PC-9 (cell line): ENCODE results near the gene SASH1.

Source experiments
- EZH2 ChIP-seq: fragments of 200-600 bp; sonication (generic); IDR thresholded peaks from 2 replicates; pipeline ENCODE4 v1.8.0; 2017; ENCODE audit warnings: antibody characterized with exemption, low read depth
- TF ChIP-seq, protein P1 (sequence below): fragments of 200-600 bp; sonication (generic); conservative IDR thresholded peaks from 2 replicates; pipeline ENCODE4 v1.6.1; 2017; ENCODE audit warnings: mixed run types, antibody characterized with exemption, mild to moderate bottlenecking, moderate library complexity

DNA sequence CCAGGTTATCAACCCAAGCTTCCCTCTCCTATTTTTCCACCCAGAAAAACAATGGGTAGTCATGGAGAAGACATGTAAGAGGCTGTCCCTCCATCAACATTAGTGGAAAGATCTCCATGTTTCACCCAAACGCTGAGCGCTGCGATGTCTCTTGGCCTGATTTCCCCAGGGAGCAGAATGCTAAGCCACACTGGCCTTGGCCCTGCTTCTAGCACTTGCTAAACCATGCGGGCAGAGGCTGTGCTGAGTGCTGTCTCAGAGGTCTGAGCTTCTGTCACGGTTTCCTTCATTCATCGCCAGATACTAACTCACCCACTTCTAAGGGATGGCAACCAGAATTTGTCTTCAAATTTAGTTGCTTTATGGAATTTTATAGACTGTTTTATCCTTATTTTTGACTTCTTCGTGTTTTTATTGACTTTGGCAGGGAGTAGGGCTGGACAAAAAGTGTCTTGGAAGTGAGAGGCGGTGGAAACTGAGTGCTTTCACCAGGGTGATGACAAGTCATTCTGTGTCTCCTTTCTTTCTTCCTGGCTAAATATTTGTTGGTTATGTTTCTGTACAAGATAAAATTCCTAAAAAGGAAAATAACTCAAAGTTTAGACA is 222.8 kb downstream of the SASH1 start:
- TF ChIP-seq, protein P1, sequence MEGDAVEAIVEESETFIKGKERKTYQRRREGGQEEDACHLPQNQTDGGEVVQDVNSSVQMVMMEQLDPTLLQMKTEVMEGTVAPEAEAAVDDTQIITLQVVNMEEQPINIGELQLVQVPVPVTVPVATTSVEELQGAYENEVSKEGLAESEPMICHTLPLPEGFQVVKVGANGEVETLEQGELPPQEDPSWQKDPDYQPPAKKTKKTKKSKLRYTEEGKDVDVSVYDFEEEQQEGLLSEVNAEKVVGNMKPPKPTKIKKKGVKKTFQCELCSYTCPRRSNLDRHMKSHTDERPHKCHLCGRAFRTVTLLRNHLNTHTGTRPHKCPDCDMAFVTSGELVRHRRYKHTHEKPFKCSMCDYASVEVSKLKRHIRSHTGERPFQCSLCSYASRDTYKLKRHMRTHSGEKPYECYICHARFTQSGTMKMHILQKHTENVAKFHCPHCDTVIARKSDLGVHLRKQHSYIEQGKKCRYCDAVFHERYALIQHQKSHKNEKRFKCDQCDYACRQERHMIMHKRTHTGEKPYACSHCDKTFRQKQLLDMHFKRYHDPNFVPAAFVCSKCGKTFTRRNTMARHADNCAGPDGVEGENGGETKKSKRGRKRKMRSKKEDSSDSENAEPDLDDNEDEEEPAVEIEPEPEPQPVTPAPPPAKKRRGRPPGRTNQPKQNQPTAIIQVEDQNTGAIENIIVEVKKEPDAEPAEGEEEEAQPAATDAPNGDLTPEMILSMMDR: no peak
- no peak for TF ChIP-seq EZH2
